HUES64 (cell line): ENCODE data around the gene DOK5.

Experiments
- H3K27ac ChIP-seq: 2 replicates; pipeline ENCODE4 v1.7.0; 2013; ENCODE audit warnings: low read depth, low read length, inconsistent platforms
- H3K27me3 ChIP-seq: 2 replicates; pipeline ENCODE4 v1.6.1; 2013; ENCODE audit warnings: mild to moderate bottlenecking, low read length; ENCODE audit not compliant: insufficient read depth
- H3K36me3 ChIP-seq: 2 replicates; pipeline ENCODE4 v1.6.1; 2013; ENCODE audit warnings: mild to moderate bottlenecking, low read length; ENCODE audit not compliant: insufficient read depth
- H3K4me1 ChIP-seq: 2 replicates; pipeline ENCODE4 v1.6.1; 2013; ENCODE audit warnings: mild to moderate bottlenecking, low read length, moderate library complexity; ENCODE audit not compliant: insufficient read depth
- H3K4me3 ChIP-seq: 2 replicates; pipeline ENCODE4 v1.5.1; 2013; ENCODE audit warnings: mild to moderate bottlenecking, low read length, moderate library complexity
- H3K9ac ChIP-seq: 2 replicates; pipeline ENCODE4 v1.6.1; 2013; ENCODE audit warnings: mild to moderate bottlenecking, low read depth, low read length
- H3K9me3 ChIP-seq: 2 replicates; pipeline ENCODE4 v1.6.1; 2013; ENCODE audit warnings: low read depth, low read length; ENCODE audit not compliant: insufficient read depth
- WGBS: fragments of 150-250, 120-280 bp; methylation state at CpG from one replicate; pipeline ENCODE4 v1.1.7; 2013; ENCODE audit warnings: missing lambda C conversion rate; 5-methylcytosine and 5-hydroxymethylcytosine counted together

DOK5 gene

DNA sequence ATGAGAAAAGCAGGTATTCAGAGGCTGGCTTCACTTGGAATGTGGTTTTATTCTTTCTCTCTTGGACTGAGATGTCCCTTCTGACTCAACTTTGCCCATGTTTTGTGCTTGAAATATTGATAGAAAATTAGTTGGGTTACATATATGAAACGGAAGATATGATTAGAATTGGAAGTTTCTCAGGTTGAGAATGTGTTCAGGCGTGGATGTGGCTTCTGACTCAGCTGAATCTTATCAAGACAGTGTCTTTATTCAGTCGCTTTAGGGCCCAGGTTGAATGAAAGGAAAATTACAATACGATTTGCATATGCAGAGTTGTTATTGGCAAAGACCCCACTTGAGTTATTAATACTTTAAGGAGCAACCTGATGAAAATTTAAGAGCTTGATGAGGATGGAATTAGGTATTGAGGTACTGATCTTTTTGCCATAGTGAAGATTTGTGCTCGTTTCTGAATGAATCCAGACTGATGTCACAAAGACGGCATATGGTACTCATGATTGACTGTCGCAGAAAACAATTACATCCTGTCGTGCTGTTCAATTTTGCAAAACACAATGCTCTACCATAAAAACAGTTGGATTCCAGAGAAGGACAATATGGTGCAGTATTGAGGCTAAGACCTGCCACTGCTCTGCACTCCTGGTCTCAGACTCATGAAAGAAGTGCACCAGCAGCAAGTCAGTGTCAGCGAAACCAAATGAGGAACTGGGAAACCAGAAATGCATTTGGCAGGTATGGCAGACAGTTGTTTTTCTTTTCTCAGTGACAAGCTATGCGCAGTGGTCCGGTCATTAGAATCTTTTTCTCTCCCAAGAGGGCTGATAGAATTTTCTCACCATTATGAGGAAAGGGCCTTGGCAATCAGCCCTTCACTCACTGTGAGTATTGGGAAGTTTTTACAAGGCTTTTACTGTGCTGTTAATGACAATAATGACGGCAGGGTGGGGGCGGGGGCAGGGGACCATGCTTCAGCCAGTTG, 158.3 kb downstream of the DOK5 start:
- Histone ChIP-seq H3K27ac (no peak overlapping the region), H3K4me1 (peaks cover 19% of the 10 kb centered on the region), H3K27me3 (no peaks in the 10 kb centered on the region), H3K4me3 (no peak overlapping the region), H3K9ac (no peak overlapping the region), H3K36me3 (no peaks in the 10 kb centered on the region), H3K9me3 (no peaks in the 10 kb centered on the region)
- WGBS = 89% methylated on average over 13 of the region's 13 CpGs

DNA sequence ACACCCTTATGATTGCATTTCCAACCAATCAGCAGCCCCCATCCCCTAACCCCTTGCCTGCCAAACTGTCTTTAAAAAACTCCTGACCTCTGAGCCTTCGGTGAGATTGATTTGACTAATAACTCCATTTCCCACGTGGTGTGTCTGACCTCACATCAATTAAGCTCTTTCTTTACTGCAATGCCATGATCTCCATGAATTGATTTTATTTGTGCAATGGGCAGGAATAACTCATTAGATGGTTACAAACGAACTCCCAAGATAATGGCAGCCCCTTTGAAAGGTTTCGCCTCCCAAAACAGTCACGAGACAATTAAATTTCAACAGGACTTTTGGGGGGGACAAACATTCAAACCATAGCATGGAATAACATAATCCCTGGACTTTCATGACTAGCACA, 161.2 kb downstream of the DOK5 start:
- Histone ChIP-seq H3K27ac (no peak overlapping the region), H3K4me1 (peaks cover 19% of the 10 kb centered on the region), H3K9me3 (no peaks in the 10 kb centered on the region), H3K27me3 (no peaks in the 10 kb centered on the region), H3K9ac (no peak overlapping the region), H3K4me3 (no peak overlapping the region), H3K36me3 (no peaks in the 10 kb centered on the region)
- WGBS = 94% methylated on average over 5 of the region's 5 CpGs

DNA sequence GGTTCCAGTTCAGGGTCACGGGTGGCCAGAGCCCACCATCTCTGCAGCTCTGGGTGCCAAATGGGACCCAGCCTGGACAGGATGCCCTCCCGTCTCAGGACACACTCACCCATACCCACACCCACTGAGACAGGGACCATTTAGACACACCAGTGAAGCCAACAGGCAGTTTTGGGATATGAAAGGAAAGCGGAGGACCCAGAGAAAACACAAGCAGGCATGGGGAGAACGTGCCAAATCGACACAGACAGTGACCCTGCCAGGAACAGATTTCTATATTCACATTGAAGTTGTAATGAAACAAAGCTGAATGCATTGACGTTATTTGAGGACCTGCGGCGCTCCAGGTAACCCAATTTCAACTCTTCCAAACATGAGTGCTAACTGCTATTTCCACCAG, 164.5 kb downstream of the DOK5 start:
- WGBS = 88% methylated on average over 8 of the region's 8 CpGs

DNA sequence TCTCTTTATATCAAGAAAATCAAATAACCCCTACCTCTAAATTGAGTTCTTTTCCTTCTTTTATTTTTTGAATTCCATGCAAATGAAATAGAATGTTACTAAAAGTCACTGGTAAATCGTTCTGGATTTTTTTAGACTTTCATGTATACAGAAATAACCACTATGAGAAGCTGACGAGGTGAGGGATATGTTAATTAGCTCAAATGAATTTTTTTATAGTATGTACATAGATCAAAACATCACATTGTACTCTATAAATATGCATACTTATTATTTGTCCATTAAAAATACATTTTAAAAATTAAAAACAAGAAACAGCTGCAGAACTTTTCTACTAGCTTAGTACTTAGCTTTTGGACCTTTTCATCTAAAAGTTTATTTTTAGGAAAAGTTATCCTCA, 165.4 kb downstream of the DOK5 start:
- Histone ChIP-seq H3K4me1 (no peaks in the 10 kb centered on the region), H3K27me3 (no peaks in the 10 kb centered on the region), H3K36me3 (no peaks in the 10 kb centered on the region), H3K4me3 (no peak overlapping the region), H3K9me3 (no peaks in the 10 kb centered on the region), H3K27ac (no peak overlapping the region), H3K9ac (no peak overlapping the region)
- WGBS = no CpG with 5 or more reads among the region's 2 CpGs

More for the DNA sequence above, 164.5 kb downstream of the DOK5 start:
- Histone ChIP-seq H3K36me3 (no peaks in the 10 kb centered on the region), H3K9me3 (no peaks in the 10 kb centered on the region), H3K4me1 (peaks cover 6% of the 10 kb centered on the region; the same call in 1 of the 2 replicates), H3K27me3 (no peaks in the 10 kb centered on the region), H3K4me3 (no peak overlapping the region), H3K27ac (no peak overlapping the region), H3K9ac (no peak overlapping the region)

DNA sequence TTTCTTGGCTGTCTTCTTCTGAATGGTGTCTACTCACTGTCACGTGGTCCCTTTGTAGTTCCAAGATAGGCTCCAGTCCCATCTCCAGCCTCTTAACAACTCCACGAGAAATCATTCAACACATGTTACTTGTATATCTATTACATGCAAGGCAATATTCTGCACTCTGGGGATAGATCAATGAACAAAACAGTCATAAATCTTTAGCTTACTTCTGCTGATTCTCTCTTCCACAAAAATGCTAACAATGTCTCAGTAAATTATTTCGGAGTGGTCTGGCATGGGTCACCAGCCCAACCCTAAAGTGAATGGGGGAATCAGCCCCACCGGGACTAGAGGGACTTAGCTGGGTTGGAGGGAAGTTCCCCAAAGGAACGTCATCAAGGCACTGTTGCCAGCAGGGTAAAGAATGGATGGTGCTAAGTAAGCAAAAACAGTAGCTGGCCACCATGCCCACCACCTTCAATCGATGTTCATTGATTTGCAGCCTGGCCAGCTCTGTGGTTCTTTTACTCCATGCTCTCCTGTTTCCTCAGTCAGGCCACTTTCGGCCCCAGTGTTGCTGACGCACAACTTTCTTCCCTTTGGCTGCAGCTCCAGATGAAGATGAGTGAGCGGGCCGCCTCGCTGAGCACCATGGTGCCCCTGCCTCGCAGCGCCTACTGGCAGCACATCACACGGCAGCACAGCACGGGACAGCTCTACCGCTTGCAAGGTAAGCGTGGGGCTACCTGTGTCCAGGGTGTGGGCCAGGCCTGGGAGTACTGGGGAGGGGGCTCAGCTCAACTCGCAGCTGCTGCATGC, 167.7 kb downstream of the DOK5 start:
- no peaks in the 10 kb centered on the region for H3K4me1 ChIP-seq
- no peaks in the 10 kb centered on the region for H3K27me3 ChIP-seq
- no peaks in the 10 kb centered on the region for H3K9me3 ChIP-seq
- WGBS = 94% methylated on average over 18 of the region's 18 CpGs
- H3K27ac ChIP-seq = no peak overlapping the region
- no peaks in the 10 kb centered on the region for H3K36me3 ChIP-seq
- H3K9ac ChIP-seq = no peak overlapping the region
- no peak overlapping the region for H3K4me3 ChIP-seq

DNA sequence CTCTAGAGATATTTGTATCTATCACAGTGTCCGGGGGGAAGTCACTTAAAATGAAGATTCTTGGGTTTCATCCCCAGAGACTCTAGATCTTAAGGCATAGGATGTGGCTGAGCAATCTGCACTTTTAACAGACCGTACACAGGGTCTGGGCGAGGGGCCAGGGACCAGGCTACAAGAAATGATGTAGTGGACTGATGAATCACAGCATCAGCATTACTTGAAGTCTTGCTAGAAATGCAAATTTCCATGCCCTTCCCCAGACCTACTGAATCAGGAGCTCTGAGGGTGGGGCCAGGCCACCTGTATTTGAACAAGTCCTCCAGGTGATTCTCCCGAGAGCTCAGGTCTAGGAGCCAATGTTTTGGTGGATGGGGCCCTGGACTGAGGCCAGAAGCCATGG, 168.4 kb downstream of the DOK5 start:
- no peak overlapping the region for H3K27ac ChIP-seq
- WGBS = 91% methylated on average over 4 of the region's 4 CpGs
- no peak overlapping the region for H3K9ac ChIP-seq
- no peaks in the 10 kb centered on the region for H3K36me3 ChIP-seq
- H3K27me3 ChIP-seq = no peaks in the 10 kb centered on the region
- H3K4me1 ChIP-seq = no peaks in the 10 kb centered on the region
- H3K4me3 ChIP-seq = no peak overlapping the region
- no peaks in the 10 kb centered on the region for H3K9me3 ChIP-seq

DNA sequence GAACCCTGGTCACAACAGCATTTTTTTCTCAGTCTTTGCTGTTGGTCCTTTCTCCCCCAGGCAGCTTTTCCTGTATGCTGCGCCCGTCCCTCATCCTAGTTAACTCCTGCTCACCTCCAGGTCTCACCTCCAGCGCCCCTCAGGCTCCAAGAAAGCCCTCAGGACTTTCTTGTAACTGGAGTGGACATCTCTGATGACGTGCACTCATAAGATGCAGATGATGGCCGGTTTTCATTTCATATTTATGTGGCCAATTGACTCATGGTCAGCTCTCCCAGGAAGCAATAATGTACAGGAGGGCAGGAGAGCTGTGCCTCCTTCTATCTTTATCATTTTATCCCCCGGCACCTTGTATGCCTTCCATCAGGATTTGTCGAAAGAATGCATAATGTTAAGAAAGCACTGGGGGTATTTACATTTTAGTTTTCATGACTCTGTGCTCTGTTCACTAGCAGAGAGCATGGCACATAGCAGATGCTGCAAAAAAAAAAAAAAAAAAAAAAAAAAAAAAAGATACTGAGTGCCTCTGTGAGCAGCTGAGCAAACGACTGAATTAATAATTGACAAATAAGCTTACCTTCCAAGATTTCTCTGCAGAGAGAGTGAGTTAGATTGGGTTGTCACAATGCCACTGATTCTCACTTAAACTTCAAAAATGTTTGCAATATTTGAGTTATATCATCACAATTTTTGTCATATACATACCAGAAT, 170.2 kb downstream of the DOK5 start:
- H3K9me3 ChIP-seq = no peaks in the 10 kb centered on the region
- no peaks in the 10 kb centered on the region for H3K27me3 ChIP-seq
- H3K27ac ChIP-seq = no peak overlapping the region
- no peaks in the 10 kb centered on the region for H3K36me3 ChIP-seq
- H3K4me3 ChIP-seq = no peak overlapping the region
- H3K9ac ChIP-seq = no peak overlapping the region
- H3K4me1 ChIP-seq = peaks cover 8% of the 10 kb centered on the region; the same call in 1 of the 2 replicates
- 85% methylated on average over 7 of the region's 8 CpGs for WGBS

DNA sequence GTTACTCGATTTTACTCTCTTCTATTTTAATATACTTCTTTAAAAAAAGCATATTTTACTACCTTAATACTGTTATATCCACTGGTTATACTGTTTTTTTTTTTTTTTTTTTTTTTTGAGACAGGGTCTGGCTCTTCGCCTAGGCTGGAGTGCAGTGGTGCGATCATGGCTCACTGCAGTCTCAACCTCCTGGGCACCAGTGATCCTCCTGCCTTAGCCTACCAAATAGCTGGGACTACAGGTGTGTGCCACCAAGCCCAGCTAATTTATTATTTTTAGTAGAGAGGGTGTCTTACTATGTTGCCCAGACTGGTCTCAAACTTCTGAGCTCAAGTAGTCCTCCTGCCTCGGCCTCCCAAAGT, 170.7 kb downstream of the DOK5 start:
- Histone ChIP-seq H3K9me3 (no peaks in the 10 kb centered on the region), H3K27ac (no peak overlapping the region), H3K36me3 (no peaks in the 10 kb centered on the region), H3K9ac (no peak overlapping the region), H3K4me1 (peaks cover 8% of the 10 kb centered on the region; the same call in 1 of the 2 replicates), H3K4me3 (no peak overlapping the region), H3K27me3 (no peaks in the 10 kb centered on the region)
- 98% methylated on average over 4 of the region's 4 CpGs for WGBS

DNA sequence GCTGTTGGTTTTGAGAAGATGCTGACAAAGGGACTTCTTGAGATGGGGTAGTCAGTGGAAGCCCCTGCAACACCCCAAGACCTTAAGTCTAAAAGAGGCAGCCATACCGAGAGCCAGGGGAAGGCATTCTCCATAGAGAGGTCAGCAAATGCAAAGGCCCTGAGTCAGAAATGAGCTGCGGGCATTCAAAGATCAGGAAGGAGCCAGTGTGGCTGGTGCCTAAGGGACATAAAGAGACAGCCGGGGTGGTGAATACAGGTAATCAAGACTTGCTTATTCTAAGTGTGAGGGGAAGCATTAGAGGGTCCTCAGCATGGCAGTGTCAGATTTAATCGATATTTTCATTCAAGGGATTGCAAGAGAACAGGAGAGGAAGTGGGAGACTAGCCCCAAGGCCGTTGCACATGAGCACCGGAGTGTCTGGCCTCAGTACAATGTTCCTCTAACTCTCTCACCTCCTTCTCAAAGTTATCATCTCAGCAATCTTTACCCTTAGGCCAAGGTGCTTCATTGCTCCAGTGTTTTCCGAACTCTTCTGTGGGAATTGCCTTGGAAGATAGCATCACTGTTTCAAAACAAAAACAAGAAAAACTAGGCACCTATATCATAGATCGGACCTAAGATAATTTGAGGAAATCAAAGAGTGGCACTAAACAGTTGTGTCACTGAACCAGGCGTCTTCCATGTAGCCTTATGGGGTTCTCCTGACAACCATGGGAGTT, 173.2 kb downstream of the DOK5 start:
- no peak overlapping the region for H3K9ac ChIP-seq
- no peaks in the 10 kb centered on the region for H3K9me3 ChIP-seq
- peaks cover 8% of the 10 kb centered on the region; the same call in 1 of the 2 replicates for H3K4me1 ChIP-seq
- no peaks in the 10 kb centered on the region for H3K36me3 ChIP-seq
- H3K4me3 ChIP-seq = no peak overlapping the region
- H3K27me3 ChIP-seq = no peaks in the 10 kb centered on the region
- no peak overlapping the region for H3K27ac ChIP-seq
- WGBS = 89% methylated on average over 9 of the region's 9 CpGs

DNA sequence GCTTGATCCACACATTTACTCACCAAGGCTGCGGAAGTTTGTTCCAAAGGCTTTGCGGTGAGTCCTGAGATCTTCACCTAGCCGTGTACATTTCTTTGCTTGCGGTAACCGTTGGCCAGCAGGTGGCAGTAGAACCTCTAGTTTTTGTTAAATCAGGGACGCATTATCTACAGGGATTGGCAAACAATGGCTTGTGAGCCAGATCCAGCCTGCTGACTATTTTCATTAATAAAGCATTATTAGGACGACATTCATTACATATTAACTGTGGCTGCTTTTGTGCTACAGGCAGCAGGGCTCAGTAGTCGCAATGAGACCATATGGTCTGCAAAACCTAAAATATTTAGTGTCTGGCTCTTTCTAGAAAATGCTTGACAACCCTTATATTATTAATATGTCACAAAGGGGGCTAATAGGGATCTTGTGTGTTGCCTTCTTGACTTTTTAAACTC, 174.1 kb downstream of the DOK5 start:
- 20% methylated on average over 8 of the region's 8 CpGs for WGBS
- Histone ChIP-seq H3K9ac (no peak overlapping the region), H3K27me3 (no peaks in the 10 kb centered on the region), H3K4me3 (no peak overlapping the region), H3K9me3 (no peaks in the 10 kb centered on the region), H3K4me1 (peaks cover 11% of the 10 kb centered on the region; the same call in 1 of the 2 replicates), H3K27ac (no peak overlapping the region), H3K36me3 (no peaks in the 10 kb centered on the region)
